ENCODE measurements around the gene ABCB10. TPM values are rescaled to one million over a fixed set of nuclear protein-coding genes. Genes with fewer than 3 reads are reported as not detected.

ABCB10 gene
- total RNA-seq, 2 donors from 2014 or later, result 14.6 to 18.1 TPM

- TF ChIP-seq CTCF (conservative IDR thresholded peaks at IDR 0.05), result no peak
- H3K9me3 ChIP-seq (ENCODE audit: control insufficient read depth, low read length), result no peaks in the 10 kb centered on the region
- 83 to 95% methylated on average over 2 to 5 of the region's 5 CpGs for WGBS, 2 experiments (ENCODE audit: insufficient coverage in 1 of 2, insufficient read length in 1 of 2)
- Mint-ChIP-seq H3K9me3 (no peaks in the 10 kb centered on the region), H3K27me3 (ENCODE audit: insufficient read depth) (no peaks in the 10 kb centered on the region), H3K36me3 (ENCODE audit: low read depth) (peaks cover 73% of the 10 kb centered on the region), H3K4me3 (no peak overlapping the region), H3K4me1 (no peaks in the 10 kb centered on the region), H3K27ac (no peak overlapping the region)
- no peak overlapping the region for H3K4me3 ChIP-seq (ENCODE audit: low read length)
- no peaks in the 10 kb centered on the region for H3K27me3 ChIP-seq (ENCODE audit: control insufficient read depth, insufficient read depth, low read length, poor library complexity, severe bottlenecking)
- peaks cover 75% of the 10 kb centered on the region for H3K36me3 ChIP-seq (ENCODE audit: control insufficient read depth, insufficient read depth, low read length)
- no peak overlapping the region for H3K27ac ChIP-seq (ENCODE audit: low read depth, low read length)
- no peak for DNase-seq
- no peaks in the 10 kb centered on the region for H3K4me1 ChIP-seq (ENCODE audit: control insufficient read depth, insufficient read depth, low read length)
- H3K9ac ChIP-seq (ENCODE audit: extremely low read depth, low read length, poor library complexity, severe bottlenecking), result no peak overlapping the region
These were observed 19.6 kb downstream of the ABCB10 start for GRCh38 chr1:229538945-229539344.

- H3K36me3 Mint-ChIP-seq (ENCODE audit: low read depth), result peaks cover 71% of the 10 kb centered on the region
- 93 to 100% methylated on average over 2 to 4 of the region's 4 CpGs for WGBS, 2 experiments (ENCODE audit: insufficient coverage in 1 of 2, insufficient read length in 1 of 2)
These were observed 20.6 kb downstream of the ABCB10 start for GRCh38 chr1:229537894-229538293.

GRCh38 chr1:229536982-229537381 lies 21.5 kb downstream of the ABCB10 start:
- Mint-ChIP-seq H3K36me3 (ENCODE audit: low read depth) (peaks cover 65% of the 10 kb centered on the region), H3K27ac (no peak overlapping the region), H3K27me3 (ENCODE audit: insufficient read depth) (no peaks in the 10 kb centered on the region), H3K4me1 (no peaks in the 10 kb centered on the region), H3K4me3 (no peak overlapping the region), H3K9me3 (no peaks in the 10 kb centered on the region)
- DNase-seq, result no peak
- peaks cover 74% of the 10 kb centered on the region for H3K36me3 ChIP-seq (ENCODE audit: control insufficient read depth, insufficient read depth, low read length)
- TF ChIP-seq CTCF (conservative IDR thresholded peaks at IDR 0.05), result no peak
- no peaks in the 10 kb centered on the region for H3K4me1 ChIP-seq (ENCODE audit: control insufficient read depth, insufficient read depth, low read length)
- H3K9me3 ChIP-seq (ENCODE audit: control insufficient read depth, low read length), result no peaks in the 10 kb centered on the region
- H3K9ac ChIP-seq (ENCODE audit: extremely low read depth, low read length, poor library complexity, severe bottlenecking), result no peak overlapping the region
- H3K27me3 ChIP-seq (ENCODE audit: control insufficient read depth, insufficient read depth, low read length, poor library complexity, severe bottlenecking), result no peaks in the 10 kb centered on the region
- no peak overlapping the region for H3K27ac ChIP-seq (ENCODE audit: low read depth, low read length)
- H3K4me3 ChIP-seq (ENCODE audit: low read length), result no peak overlapping the region

More at GRCh38 chr1:229537894-229538293, 20.6 kb downstream of the ABCB10 start:
- H3K4me3 ChIP-seq (ENCODE audit: low read length), result no peak overlapping the region
- no peak for DNase-seq
- no peak for TF ChIP-seq CTCF (conservative IDR thresholded peaks at IDR 0.05)
- H3K9me3 Mint-ChIP-seq, result no peaks in the 10 kb centered on the region
- H3K4me1 ChIP-seq (ENCODE audit: control insufficient read depth, insufficient read depth, low read length), result no peaks in the 10 kb centered on the region
- peak overlapping the region; percentile 53 for H3K27ac Mint-ChIP-seq
- H3K27ac ChIP-seq (ENCODE audit: low read depth, low read length), result no peak overlapping the region
- no peaks in the 10 kb centered on the region for H3K27me3 ChIP-seq (ENCODE audit: control insufficient read depth, insufficient read depth, low read length, poor library complexity, severe bottlenecking)
- H3K36me3 ChIP-seq (ENCODE audit: control insufficient read depth, insufficient read depth, low read length), result peaks cover 77% of the 10 kb centered on the region
- H3K27me3 Mint-ChIP-seq (ENCODE audit: insufficient read depth), result no peaks in the 10 kb centered on the region
- H3K9me3 ChIP-seq (ENCODE audit: control insufficient read depth, low read length), result no peaks in the 10 kb centered on the region
- H3K4me1 Mint-ChIP-seq, result no peaks in the 10 kb centered on the region
- H3K4me3 Mint-ChIP-seq, result no peak overlapping the region
- no peak overlapping the region for H3K9ac ChIP-seq (ENCODE audit: extremely low read depth, low read length, poor library complexity, severe bottlenecking)
